Nephron progenitor cell (in vitro differentiated cells): ENCODE data around the gene CCDC188.

Experiments used
- DNase-seq: peaks from one replicate; pipeline ENCODE4 v3.0.0; 2021
- H3K27ac Mint-ChIP-seq: 2 replicates; pipeline ENCODE4 v1.8.0; 2021; ENCODE audit warnings: mild to moderate bottlenecking, moderate library complexity, mixed read lengths
- H3K27me3 Mint-ChIP-seq: 2 replicates; pipeline ENCODE4 v1.8.0; 2021; ENCODE audit warnings: mild to moderate bottlenecking, low read depth, mixed read lengths; ENCODE audit not compliant: poor library complexity
- H3K36me3 Mint-ChIP-seq: 2 replicates; pipeline ENCODE4 v1.8.0; 2021; ENCODE audit warnings: low read depth, mixed read lengths
- H3K4me1 Mint-ChIP-seq: 2 replicates; pipeline ENCODE4 v1.8.0; 2021; ENCODE audit warnings: mixed read lengths
- H3K4me3 Mint-ChIP-seq: 2 replicates; pipeline ENCODE4 v1.8.0; 2021; ENCODE audit warnings: mild to moderate bottlenecking, moderate library complexity, mixed read lengths
- H3K9me3 Mint-ChIP-seq: 2 replicates; pipeline ENCODE4 v1.8.0; 2021; ENCODE audit warnings: mild to moderate bottlenecking, moderate library complexity, mixed read lengths
- CTCF ChIP-seq: fragments of 200-600 bp; sonication (generic); IDR thresholded peaks from 2 replicates; pipeline ENCODE4 v1.5.0; 2021; ENCODE audit warnings: antibody characterized with exemption

The CCDC188 gene

GRCh38 chr22:20125201-20126174, 25.4 kb downstream of the CCDC188 start:
- no peak for TF ChIP-seq CTCF
- H3K4me1 Mint-ChIP-seq = peaks cover 13% of the 10 kb centered on the region
- no peak overlapping the region for H3K4me3 Mint-ChIP-seq
- peaks cover 44% of the 10 kb centered on the region for H3K36me3 Mint-ChIP-seq
- no peak for DNase-seq
- H3K27me3 Mint-ChIP-seq = peaks cover 3% of the 10 kb centered on the region
- peak overlapping the region; percentile 84 for H3K27ac Mint-ChIP-seq
- H3K9me3 Mint-ChIP-seq = no peaks in the 10 kb centered on the region

GRCh38 chr22:20124083-20124787, 26.6 kb downstream of the CCDC188 start:
- no peak overlapping the region for H3K4me3 Mint-ChIP-seq
- H3K4me1 Mint-ChIP-seq = peaks cover 23% of the 10 kb centered on the region
- peaks cover 56% of the 10 kb centered on the region for H3K36me3 Mint-ChIP-seq
- peaks cover 3% of the 10 kb centered on the region for H3K27me3 Mint-ChIP-seq
- TF ChIP-seq CTCF = no peak
- H3K9me3 Mint-ChIP-seq = no peaks in the 10 kb centered on the region
- DNase-seq = no peak
- H3K27ac Mint-ChIP-seq = peak overlapping the region; percentile 93

GRCh38 chr22:20123366-20124082, 27.3 kb downstream of the CCDC188 start:
- no peak for DNase-seq
- no peak overlapping the region for H3K4me3 Mint-ChIP-seq
- TF ChIP-seq CTCF = no peak
- H3K36me3 Mint-ChIP-seq = peaks cover 62% of the 10 kb centered on the region
- H3K27me3 Mint-ChIP-seq = peaks cover 3% of the 10 kb centered on the region
- peak overlapping the region; percentile 93 for H3K27ac Mint-ChIP-seq
- H3K4me1 Mint-ChIP-seq = peaks cover 30% of the 10 kb centered on the region
- no peaks in the 10 kb centered on the region for H3K9me3 Mint-ChIP-seq

GRCh38 chr22:20121856-20122415, 28.9 kb downstream of the CCDC188 start:
- H3K36me3 Mint-ChIP-seq = peaks cover 49% of the 10 kb centered on the region
- TF ChIP-seq CTCF = no peak
- peaks cover 34% of the 10 kb centered on the region for H3K4me1 Mint-ChIP-seq
- no peaks in the 10 kb centered on the region for H3K9me3 Mint-ChIP-seq
- H3K27ac Mint-ChIP-seq = no peak overlapping the region
- DNase-seq = no peak
- no peak overlapping the region for H3K4me3 Mint-ChIP-seq
- H3K27me3 Mint-ChIP-seq = no peaks in the 10 kb centered on the region

GRCh38 chr22:20118300-20119020, 32.4 kb downstream of the CCDC188 start:
- DNase-seq = peak; percentile 27
- Mint-ChIP-seq H3K4me3 (peak overlapping the region; percentile 89), H3K9me3 (no peaks in the 10 kb centered on the region), H3K27me3 (no peaks in the 10 kb centered on the region), H3K4me1 (peaks cover 40% of the 10 kb centered on the region), H3K36me3 (peaks cover 42% of the 10 kb centered on the region), H3K27ac (peak overlapping the region; percentile 87)
- no peak for TF ChIP-seq CTCF
